ENCODE results near the gene STXBP6. TPM values are rescaled to one million over a fixed set of nuclear protein-coding genes. Genes with fewer than 3 reads are reported as not detected.

Gene STXBP6
- total RNA-seq, 2 donors from 2014 or later = 13.5 to 20.2 TPM

- H3K36me3 ChIP-seq = no peaks in the 10 kb centered on the region
- TF ChIP-seq CTCF (IDR thresholded peaks at IDR 0.05) = no peak
- DNase-seq (ENCODE audit: low spot score) = no peak
- no peaks in the 10 kb centered on the region for H3K27me3 ChIP-seq
- no peaks in the 10 kb centered on the region for H3K9me3 ChIP-seq
- peaks cover 0 to 21% of the 10 kb centered on the region in 2 donors for H3K4me1 ChIP-seq
- H3K27ac ChIP-seq = no peak overlapping the region
- no peak overlapping the region for H3K4me3 ChIP-seq
Measured at GRCh38 chr14:24979725-24980239, 70.2 kb downstream of the STXBP6 start.

GRCh38 chr14:24978862-24979724 lies 70.9 kb downstream of the STXBP6 start:
- Histone ChIP-seq H3K4me1 (peaks cover 0 to 26% of the 10 kb centered on the region in 2 donors), H3K27me3 (no peaks in the 10 kb centered on the region), H3K9me3 (no peaks in the 10 kb centered on the region), H3K36me3 (no peaks in the 10 kb centered on the region), H3K27ac (no peak overlapping the region), H3K4me3 (no peak overlapping the region)
- no peak for TF ChIP-seq CTCF (IDR thresholded peaks at IDR 0.05)
- DNase-seq (ENCODE audit: low spot score) = no peak

- Histone ChIP-seq H3K4me1 (peaks cover 0 to 31% of the 10 kb centered on the region in 2 donors), H3K9me3 (no peaks in the 10 kb centered on the region), H3K4me3 (no peak overlapping the region), H3K27ac (no peak overlapping the region), H3K36me3 (no peaks in the 10 kb centered on the region), H3K27me3 (no peaks in the 10 kb centered on the region)
- no peak for DNase-seq (ENCODE audit: low spot score)
- TF ChIP-seq CTCF (IDR thresholded peaks at IDR 0.05) = no peak
Measured at GRCh38 chr14:24976602-24977001, 73.3 kb downstream of the STXBP6 start.

DNA sequence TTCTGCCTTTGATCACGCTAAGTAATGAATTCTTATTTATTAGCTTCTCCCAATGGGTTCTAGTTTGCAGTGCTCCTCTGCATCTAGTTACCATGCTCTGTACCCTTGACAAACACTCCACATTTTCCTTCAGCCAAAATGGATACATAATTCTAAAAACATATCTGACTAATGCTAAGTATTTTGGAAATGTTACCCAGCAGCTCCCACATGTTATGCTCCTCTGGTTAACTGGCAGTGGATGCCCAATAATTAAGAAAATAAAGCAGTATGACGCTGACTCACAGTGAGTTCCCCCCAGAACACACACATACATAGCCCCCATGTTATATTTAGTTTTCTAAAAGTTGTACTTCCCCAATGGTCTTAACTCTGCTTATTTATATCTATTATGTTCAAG lies 74.6 kb downstream of the STXBP6 start:
- Histone ChIP-seq H3K9me3 (no peaks in the 10 kb centered on the region), H3K27me3 (no peaks in the 10 kb centered on the region), H3K4me3 (no peak overlapping the region), H3K36me3 (no peaks in the 10 kb centered on the region), H3K27ac (peak overlapping the region in 1 of 2 donors; percentile 74), H3K4me1 (peaks cover 0 to 31% of the 10 kb centered on the region in 2 donors)
- DNase-seq (ENCODE audit: low spot score) = no peak
- no peak for TF ChIP-seq CTCF (IDR thresholded peaks at IDR 0.05)

DNA sequence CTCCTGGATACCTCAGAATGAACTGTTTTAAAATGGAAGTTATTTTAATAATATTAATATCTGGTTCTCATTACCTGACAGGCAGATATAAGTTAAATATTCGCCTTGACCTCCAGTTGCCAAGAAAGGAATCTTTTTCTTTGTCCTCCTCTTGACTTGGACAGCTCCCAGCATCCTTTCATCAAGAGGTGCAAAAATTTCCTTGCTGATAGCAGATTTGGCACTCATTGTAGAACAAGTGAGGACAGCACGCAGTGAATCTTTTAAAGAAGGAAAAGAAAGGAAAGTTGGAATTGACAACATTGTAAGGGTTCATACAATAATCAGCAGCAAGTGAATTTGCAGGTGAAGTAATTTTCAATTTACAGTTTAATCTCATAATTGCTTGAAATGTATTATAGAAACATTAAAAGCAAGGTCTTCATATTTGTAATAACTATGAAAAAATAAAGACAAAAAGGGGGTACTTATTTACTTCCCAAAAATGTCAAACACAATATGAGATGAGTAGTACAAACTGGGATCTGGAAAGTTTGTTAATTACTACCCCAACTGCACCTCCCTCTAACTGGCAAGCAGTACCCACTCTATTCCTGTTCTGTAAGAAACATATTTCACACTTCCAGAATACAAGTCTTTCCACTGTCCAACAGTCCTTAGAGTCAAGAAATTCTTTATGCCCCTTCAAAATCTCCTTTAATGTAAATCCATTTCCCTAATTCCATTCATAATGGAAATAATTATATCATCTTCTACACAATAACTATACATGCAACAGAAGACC lies 75.2 kb downstream of the STXBP6 start:
- Histone ChIP-seq H3K27ac (peak overlapping the region; percentile 10 to 74), H3K4me3 (peak overlapping the region in 1 of 2 donors; percentile 3)

More for the DNA sequence above, 75.2 kb downstream of the STXBP6 start:
- Histone ChIP-seq H3K36me3 (no peaks in the 10 kb centered on the region), H3K9me3 (no peaks in the 10 kb centered on the region), H3K27me3 (no peaks in the 10 kb centered on the region), H3K4me1 (peaks cover 0 to 31% of the 10 kb centered on the region in 2 donors)
- no peak for DNase-seq (ENCODE audit: low spot score)
- no peak for TF ChIP-seq CTCF (IDR thresholded peaks at IDR 0.05)

Data from right atrium auricular region (tissue), 2 donors.